SH-SY5Y (cell line): ENCODE data around the gene NEGR1.

ENCODE experiments used
- GATA2 ChIP-seq: IDR thresholded peaks from 2 replicates; pipeline ENCODE4 v1.6.1; 2011; ENCODE audit warnings: mild to moderate bottlenecking, low read depth, low read length
- GATA3 ChIP-seq: IDR thresholded peaks from 2 replicates; pipeline ENCODE4 v1.6.1; 2011; ENCODE audit warnings: low read depth, mild to moderate bottlenecking, low read length, moderate library complexity

DNA sequence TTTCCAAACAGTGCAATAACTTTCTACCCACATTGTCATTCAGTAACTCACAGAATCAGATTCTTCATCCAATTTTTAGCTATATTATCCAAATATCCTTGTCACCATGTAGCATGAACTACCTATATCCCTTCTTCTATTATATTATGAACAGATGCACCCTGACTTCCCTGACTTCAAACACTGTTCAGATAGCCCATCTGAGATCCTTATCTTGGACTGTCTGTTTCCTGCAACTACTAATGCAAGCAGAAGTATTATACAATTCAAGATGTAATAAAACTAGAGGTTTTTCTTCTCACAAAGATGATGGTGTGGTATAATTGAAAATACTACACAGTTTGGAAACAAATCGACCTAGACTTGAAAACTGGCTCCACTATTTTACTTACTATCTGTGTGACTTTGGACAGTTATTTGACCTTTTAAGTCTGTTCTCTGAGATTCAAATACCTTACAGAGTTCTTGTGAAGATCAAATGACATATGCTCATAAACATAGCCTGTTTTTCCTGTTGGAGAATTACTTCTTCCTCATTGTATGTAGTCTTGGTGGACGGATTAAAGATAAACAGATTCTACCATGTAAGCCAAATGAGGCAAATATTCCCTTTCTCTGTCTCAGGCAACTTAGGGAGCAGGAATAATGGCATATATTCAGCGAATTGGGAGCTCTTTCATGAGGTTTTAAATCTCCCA is 793.6 kb downstream of the NEGR1 start:
- TF ChIP-seq GATA3, result peak; percentile 79
- TF ChIP-seq GATA2, result 0 out of 2 replicates have a peak, but pooled peaks have one; percentile 26
